D341Med (cell line): ENCODE data around the gene CAPN13.

Experiments
- DNase-seq: peaks from one replicate; pipeline ENCODE4 v3.0.0; 2012; ENCODE audit warnings: low spot score

CAPN13 gene, protein sequence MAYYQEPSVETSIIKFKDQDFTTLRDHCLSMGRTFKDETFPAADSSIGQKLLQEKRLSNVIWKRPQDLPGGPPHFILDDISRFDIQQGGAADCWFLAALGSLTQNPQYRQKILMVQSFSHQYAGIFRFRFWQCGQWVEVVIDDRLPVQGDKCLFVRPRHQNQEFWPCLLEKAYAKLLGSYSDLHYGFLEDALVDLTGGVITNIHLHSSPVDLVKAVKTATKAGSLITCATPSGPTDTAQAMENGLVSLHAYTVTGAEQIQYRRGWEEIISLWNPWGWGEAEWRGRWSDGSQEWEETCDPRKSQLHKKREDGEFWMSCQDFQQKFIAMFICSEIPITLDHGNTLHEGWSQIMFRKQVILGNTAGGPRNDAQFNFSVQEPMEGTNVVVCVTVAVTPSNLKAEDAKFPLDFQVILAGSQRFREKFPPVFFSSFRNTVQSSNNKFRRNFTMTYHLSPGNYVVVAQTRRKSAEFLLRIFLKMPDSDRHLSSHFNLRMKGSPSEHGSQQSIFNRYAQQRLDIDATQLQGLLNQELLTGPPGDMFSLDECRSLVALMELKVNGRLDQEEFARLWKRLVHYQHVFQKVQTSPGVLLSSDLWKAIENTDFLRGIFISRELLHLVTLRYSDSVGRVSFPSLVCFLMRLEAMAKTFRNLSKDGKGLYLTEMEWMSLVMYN

GRCh38 chr2:30807249-30807648, at the start of gene CAPN13:
Gene CAPN13 (minus strand): TSS chr2:30807446. CDS start chr2:30787325, 20,121 bp downstream.
- DNase-seq = no peak

DNA sequence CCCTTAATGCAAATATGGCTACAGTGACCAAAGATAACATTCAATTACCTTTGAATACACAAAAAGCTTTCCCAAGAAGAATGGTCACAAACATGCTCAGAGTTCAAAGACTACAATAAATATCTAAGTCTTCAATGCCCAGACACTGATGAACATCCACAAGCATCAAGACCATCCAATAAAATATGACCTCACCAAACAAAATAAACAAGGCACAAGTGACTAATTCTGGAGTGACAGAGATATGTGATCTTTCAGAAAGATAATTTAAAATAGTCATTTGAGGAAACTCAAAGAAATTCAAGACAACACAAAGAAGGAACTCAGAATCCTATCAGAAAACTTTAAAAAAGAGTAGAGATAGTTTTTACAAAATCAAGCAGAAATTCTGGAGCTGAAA, 40.6 kb upstream of the CAPN13 start:
- no peak for DNase-seq

GRCh38 chr2:30847329-30847728, 40.1 kb upstream of the CAPN13 start:
- no peak for DNase-seq

DNA sequence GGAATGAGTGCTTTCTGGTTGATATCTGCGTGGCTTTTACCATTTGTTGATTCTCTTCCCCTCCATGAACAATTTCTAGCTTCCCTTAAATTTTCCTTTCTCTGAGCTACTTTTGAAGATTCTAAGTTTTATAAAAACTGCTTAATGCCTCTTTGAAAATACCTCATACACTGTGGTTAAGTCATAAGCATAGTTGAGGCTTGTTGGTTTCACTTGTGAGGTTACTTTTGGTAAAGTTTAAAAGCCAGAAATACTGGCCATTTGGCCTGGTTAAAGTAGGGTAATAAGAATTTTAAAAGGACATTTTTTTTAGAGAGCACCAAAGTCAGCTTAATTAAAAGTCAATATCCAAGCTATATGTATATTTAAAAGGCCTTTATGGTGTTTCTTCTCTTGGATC, 21.3 kb upstream of the CAPN13 start:
- DNase-seq = no peak

- DNase-seq = no peak
Measured at GRCh38 chr2:30826916-30827315, 19.7 kb upstream of the CAPN13 start.

- no peak for DNase-seq
Measured at GRCh38 chr2:30826481-30826880, 19.2 kb upstream of the CAPN13 start.

DNA sequence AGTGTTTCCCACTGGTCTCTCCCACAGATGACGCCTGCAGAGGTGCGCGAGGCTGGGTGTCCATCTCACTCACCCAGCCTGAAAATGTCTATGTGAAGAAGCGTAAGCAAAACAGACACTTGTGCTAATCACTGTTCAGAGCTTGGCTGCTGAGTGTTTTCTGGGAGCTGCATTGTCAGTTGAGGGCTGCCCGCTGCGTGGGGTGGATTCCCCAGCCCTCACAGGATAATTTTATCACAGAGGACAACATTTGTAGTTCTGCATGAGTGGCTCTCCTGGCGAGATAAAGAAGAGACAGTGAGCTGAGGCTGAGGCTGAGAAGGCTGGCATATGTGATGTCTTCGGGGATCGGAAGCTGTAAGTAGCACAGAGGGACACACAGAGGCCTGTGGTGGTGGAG, 16.2 kb upstream of the CAPN13 start:
- no peak for DNase-seq

DNA sequence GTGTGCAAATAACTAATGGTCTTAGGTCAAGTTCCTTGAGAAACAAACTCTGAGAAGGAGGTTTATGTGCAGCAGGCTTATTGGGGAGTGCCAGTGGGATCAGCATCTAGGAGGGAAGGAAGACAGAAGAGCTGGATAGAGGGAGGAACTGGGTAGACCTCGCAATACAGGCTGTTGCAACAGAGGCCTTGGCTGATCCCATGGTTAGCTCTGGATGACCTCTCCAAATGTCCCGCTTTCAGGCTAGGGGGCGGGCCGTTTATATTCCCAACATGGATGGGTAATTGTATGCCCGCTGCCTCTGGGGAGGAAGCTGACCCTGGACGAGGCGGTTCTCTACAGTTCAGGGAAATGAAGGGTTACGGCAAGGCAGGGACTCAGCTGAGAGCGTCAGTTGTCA, 14.7 kb upstream of the CAPN13 start:
- DNase-seq = no peak

DNA sequence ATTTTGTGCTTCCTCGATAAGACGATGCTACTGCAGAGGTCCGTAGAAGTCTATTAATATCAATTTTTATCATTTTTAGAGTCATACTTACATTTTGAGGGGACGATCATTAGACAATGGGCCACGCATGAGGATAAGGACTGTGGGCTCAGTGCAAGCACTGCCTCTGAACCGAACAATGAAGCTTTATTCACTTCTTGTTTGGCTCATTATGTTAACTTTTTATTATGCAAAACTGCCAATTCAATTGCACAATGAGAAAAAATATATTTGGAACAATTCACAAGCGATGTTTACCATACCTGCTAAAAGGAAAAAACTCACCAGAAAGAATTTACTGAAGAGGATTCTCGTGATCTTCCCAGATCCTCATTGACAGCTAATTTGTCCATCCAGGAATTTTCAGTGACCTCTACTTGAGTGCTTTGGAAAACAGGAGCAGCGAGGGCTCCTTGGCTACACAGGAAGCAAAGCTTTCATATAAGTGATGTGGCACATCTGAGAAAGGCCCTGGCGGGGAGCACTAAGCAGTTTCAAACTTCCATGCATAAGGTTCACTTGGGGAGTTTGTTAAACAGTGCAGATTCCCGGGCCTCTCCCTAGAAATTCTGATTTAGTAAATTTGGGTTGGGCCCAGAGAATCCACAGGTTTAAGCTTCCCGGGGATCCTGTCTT, 13.3 kb upstream of the CAPN13 start:
- no peak for DNase-seq

DNA sequence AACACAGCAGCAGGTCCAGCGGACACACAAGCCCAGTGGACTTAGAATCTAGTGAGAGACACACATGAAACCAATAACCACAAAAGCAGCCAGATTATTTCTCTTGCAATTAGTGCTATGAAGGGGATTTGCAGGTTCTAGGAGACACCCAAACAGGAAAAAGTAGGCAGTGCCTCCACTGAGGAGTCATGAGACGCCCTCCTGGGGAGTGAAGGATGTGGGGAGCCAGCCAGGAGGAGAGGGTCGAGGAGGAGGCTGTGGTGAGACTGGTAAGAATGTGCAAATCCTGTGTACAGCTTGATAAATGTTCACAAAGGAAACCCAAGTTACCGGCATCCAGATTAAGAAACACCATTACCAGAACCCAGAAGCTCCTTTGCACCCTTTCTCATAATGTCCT, 2.7 kb upstream of the CAPN13 start:
- no peak for DNase-seq

GRCh38 chr2:30808695-30809094, 1.4 kb upstream of the CAPN13 start:
- DNase-seq = no peak

DNA sequence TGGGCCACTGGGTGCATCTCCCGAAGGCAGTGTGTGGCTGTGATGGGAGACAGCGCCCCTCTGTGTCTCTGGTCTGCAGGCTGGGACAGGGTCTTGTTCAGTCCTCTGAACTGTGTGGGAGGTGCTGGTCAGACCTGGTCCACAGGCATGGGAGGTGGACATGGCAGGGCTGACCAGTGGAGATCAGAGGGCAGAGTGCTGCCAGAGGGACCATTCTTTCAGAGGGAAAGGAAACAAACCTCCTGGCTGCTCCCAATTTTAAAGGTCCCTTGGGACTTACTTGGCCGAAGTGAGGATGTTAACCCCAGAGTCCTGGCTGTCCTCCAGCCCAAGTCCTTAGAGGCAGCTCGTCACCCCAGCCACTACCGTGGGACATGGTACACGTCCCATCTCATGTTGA, 4.0 kb downstream of the CAPN13 start:
- no peak for DNase-seq

GRCh38 chr2:30802611-30803010, 4.6 kb downstream of the CAPN13 start:
- no peak for DNase-seq

GRCh38 chr2:30801821-30802455, 5.3 kb downstream of the CAPN13 start:
- DNase-seq = no peak

DNA sequence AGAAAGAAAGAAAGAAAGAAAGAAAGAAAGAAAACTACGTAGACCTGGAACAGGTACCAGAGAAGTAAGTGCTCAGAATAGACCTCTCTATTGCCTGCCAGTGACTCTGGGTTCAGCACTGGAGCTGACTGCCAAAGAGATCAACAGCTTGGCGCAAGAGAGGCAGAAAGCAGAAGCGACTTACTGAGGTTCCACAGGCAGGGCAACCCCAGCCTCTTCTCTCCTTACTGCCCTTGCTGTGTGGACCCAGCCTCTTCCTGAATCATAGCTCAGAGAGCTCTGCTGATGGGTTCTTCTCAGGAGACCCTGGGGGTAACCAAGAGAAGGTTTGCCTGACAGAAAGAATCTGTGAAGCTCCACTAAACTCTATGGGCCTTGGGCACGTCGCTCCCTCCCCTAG, 7.1 kb downstream of the CAPN13 start:
- DNase-seq = no peak

DNA sequence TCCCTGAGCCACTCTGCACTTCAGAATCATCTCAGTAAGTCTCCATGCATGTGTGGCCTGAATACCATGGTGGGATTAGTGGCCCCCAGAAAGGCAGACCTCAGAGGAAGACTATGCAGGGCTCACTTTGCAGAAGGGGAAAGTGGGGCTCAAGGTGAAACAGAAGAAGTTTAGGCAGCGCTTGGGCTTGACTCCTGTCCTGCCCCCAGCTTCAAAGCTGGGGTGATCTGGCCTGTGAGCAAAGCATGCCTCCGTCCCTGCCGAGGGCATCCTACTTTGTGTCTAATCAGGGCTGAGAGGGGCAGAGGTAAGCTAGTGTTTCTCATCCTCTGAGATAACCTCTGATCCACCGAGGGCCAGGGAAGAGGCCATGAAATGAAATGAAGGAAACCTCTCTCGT, 7.9 kb downstream of the CAPN13 start:
- no peak for DNase-seq

DNA sequence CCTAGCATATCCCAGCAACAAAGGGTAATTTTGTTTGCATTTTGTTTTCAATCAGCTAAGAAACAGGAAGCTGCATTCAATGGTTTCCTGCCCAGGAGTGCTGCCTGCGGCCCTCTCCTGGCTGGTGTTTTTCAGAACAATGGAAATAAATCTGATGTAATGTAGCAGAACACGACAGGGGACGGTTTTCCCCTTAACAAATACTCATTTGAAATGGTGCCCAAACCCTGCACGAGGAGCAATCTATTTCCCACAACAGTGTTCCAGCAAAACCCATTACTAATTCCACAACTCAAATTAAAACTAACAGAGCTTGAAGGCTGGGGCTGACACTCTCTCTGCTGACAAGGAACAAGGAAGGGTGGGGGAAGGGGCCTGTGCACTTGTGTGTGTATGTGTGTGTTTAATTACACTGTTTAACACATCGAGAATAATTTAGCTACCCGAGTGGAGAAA, 8.7 kb downstream of the CAPN13 start:
- DNase-seq = no peak

DNA sequence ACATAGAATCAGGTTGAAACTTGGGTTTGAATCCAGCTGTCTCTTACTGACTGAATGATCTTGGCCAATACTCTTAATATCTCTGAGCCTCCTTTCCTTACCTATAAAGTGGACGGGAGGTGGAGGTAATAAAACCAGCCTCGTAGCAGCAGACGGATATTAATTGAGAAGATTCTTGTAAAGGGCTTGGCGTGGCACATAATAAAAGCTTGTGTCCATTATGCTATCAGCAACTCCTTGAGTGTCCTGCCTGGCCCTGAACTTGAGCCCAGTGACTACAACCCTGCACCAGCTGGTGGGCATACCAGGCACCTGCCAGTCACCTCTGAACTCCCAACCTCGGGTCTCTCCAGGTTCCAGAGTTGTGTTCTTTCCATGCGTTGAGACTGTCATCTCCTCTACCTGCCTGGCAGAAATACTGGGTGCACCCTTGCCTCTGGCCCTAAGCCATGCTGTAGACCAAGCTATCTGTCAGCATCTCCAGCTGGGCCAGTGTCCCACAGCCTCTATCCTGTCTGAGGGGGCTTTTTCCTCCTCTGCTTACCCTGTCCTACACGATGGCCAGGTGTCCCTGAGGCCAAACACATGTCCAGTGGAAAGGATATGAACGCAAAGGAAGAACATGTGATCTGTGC, 9.7 kb downstream of the CAPN13 start:
- DNase-seq = no peak

- DNase-seq = no peak
Measured at GRCh38 chr2:30796699-30797098, 10.5 kb downstream of the CAPN13 start.

- no peak for DNase-seq
Measured at GRCh38 chr2:30792521-30792920, 14.7 kb downstream of the CAPN13 start.

GRCh38 chr2:30790879-30791278, 16.4 kb downstream of the CAPN13 start:
- no peak for DNase-seq

GRCh38 chr2:30789670-30790210, 17.5 kb downstream of the CAPN13 start:
- no peak for DNase-seq
